Measurements from ENCODE around the gene MAP3K14. TPM values are rescaled to one million over a fixed set of nuclear protein-coding genes. Genes with fewer than 3 reads are reported as not detected.

MAP3K14 gene
- total and polyA plus RNA-seq, 10 of the 15 experiments (the other 5 are each of a cell fraction or from before 2014, with no cell fraction given) = 2.1 to 33.3 (median 19.7) TPM

DNA sequence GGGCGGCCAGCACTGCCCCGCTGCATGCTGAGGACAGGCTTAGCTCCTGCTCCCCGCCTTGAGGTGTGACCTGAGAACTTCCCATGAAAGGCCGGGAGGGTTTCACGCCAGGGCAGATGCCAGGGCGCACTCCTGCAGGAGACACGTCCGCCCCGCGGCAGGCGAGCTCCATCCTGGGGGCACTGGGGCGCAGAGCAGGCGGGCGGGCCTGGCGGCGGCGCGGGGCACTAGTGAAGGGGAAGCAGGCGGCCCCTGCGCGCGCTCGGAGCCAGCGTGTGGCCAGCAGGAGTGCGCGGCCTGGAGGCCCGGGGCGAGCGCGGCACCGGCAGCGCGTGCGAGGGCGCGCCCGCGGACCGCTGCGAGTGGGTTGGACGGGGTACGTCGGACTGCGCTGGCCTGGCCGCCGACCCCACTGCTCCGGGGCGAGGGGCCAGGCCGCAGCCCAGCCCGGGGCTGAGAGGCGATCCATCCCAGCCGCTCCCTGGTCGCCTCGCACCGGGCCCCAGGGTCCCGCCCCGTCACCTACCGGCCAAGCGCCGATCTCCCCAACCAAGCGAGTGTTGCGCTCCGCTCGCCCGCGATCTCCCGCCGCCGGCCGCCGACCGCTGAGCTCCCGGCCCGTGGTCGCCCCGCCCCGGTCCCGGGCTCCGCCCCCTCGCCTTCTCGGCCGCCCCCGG, at the start of gene MAP3K14 (continued):
- TF ChIP-seq YY1 (IDR thresholded peaks at IDR 0.05; ENCODE audit: low read depth, low read length) (peak; percentile 7; the same call in 1 of the 2 replicates), POLR2AphosphoS5 (IDR thresholded peaks at IDR 0.05; ENCODE audit: low read length) (peak; percentile 95), CHD2 (IDR thresholded peaks at IDR 0.05; ENCODE audit: borderline replicate concordance, low read depth, low read length) (no peak), NR2C1 (IDR thresholded peaks at IDR 0.05) (peak; percentile 28; the same call in 1 of the 2 replicates)
- TF ChIP-seq, protein P1, sequence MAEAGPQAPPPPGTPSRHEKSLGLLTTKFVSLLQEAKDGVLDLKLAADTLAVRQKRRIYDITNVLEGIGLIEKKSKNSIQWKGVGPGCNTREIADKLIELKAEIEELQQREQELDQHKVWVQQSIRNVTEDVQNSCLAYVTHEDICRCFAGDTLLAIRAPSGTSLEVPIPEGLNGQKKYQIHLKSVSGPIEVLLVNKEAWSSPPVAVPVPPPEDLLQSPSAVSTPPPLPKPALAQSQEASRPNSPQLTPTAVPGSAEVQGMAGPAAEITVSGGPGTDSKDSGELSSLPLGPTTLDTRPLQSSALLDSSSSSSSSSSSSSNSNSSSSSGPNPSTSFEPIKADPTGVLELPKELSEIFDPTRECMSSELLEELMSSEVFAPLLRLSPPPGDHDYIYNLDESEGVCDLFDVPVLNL (IDR thresholded peaks at IDR 0.05; ENCODE audit: low read depth, low read length) = no peak

DNA sequence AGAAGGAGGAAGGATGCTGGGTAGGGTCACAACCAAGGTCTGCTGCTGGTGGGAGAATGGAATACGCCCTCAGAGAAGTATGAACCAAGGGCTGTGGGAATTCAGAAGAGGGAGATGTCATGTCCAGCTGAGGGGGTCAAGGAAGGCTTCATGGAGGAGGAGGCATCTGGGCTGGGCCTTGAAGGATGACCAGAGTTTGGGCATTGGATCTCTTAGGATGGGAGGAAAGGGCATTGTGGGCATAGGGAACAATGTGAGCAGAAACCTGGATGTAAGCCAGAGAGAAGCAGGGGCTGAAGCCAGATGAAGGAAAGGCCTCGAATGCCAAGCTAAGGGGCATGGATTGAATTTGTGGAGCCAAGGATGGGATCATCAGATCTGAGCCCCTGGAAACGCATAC, 49.2 kb upstream of the MAP3K14 start:
- CTCF ChIA-PET = interaction anchor here (0.6 kb wide), 1 partner anchor 31 kb away, joined by 3 read pairs; no protein-coding TSS in a partner anchor
- H4K20me1 ChIP-seq (ENCODE audit: control insufficient read depth, insufficient read depth) = no peaks in the 10 kb centered on the region
- ATAC-seq (no peak), DNase-seq (ENCODE audit: low read depth, low spot score) (no peak), FAIRE-seq (no peak)
- H2AFZ ChIP-seq (ENCODE audit: control insufficient read depth, low read depth, low read length) = no peak overlapping the region
- H3K4me2 ChIP-seq (ENCODE audit: control insufficient read depth, insufficient read depth) = no peak overlapping the region
- intact Hi-C loops (cut with micrococcal nuclease; ENCODE audit: unreplicated experiment) (no loop called here), in situ Hi-C loops (cut with MboI) (no loop called here)
- SMC1A ChIA-PET (ENCODE audit: uncharacterized antibody, unreplicated experiment) = interaction anchor here (2.1 kb wide), 1 partner anchor 8 kb away, joined by 7 read pairs; no protein-coding TSS in a partner anchor
- H3K9me3 ChIP-seq (replicated peaks; ENCODE audit: control insufficient read depth, insufficient read depth, low read length) = peaks cover 7% of the 10 kb centered on the region; the same call in 2 of the 3 replicates
- H3K36me3 ChIP-seq (ENCODE audit: control insufficient read depth in 2 of 2, insufficient read depth in 2 of 2, low read length in 1 of 2) = no peaks in the 10 kb centered on the region
- POLR2A ChIA-PET = interaction anchor here (0.6 kb wide), 2 partner anchors 27 to 31 kb away, joined by 4 to 6 read pairs; no protein-coding TSS in a partner anchor
- RAD21 ChIA-PET (ENCODE audit: unreplicated experiment) = interaction anchor here (0.9 kb wide), 2 partner anchors 18 to 54 kb away, joined by 3 to 4 read pairs; no protein-coding TSS in a partner anchor
- 30% methylated on average over 3 of the region's 3 CpGs for WGBS (ENCODE audit: insufficient coverage, insufficient replicate concordance, low lambda C conversion rate, missing lambda C conversion rate)
- no TSS peak for BruUV-seq (replicated peaks)
- H3K79me2 ChIP-seq (ENCODE audit: control insufficient read depth, insufficient read depth, low read length) = no peaks in the 10 kb centered on the region
- no peak overlapping the region for H3K9ac ChIP-seq (ENCODE audit: control insufficient read depth, insufficient read depth, low read length)
- peaks cover 6% of the 10 kb centered on the region; the same call in 1 of the 2 replicates for H3K4me1 ChIP-seq (ENCODE audit: control insufficient read depth, insufficient read depth, low read length)
- no peak overlapping the region for H3K4me3 ChIP-seq
- no peaks in the 10 kb centered on the region for H3K27me3 ChIP-seq (replicated peaks in 1 of 2; ENCODE audit: control insufficient read depth in 2 of 2, insufficient read depth in 2 of 2, low read length in 1 of 2)
- H3K27ac ChIP-seq (ENCODE audit: control insufficient read depth, insufficient read depth) = no peak overlapping the region
- TF ChIP-seq, protein P2, sequence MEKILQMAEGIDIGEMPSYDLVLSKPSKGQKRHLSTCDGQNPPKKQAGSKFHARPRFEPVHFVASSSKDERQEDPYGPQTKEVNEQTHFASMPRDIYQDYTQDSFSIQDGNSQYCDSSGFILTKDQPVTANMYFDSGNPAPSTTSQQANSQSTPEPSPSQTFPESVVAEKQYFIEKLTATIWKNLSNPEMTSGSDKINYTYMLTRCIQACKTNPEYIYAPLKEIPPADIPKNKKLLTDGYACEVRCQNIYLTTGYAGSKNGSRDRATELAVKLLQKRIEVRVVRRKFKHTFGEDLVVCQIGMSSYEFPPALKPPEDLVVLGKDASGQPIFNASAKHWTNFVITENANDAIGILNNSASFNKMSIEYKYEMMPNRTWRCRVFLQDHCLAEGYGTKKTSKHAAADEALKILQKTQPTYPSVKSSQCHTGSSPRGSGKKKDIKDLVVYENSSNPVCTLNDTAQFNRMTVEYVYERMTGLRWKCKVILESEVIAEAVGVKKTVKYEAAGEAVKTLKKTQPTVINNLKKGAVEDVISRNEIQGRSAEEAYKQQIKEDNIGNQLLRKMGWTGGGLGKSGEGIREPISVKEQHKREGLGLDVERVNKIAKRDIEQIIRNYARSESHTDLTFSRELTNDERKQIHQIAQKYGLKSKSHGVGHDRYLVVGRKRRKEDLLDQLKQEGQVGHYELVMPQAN (conservative IDR thresholded peaks at IDR 0.05) = no peak
- TF ChIP-seq STAT1 (conservative IDR thresholded peaks at IDR 0.05) (no peak), ATF7 (IDR thresholded peaks at IDR 0.05; ENCODE audit: low read depth) (no peak), CBFB (IDR thresholded peaks at IDR 0.05; ENCODE audit: low read depth) (no peak), SIN3A (IDR thresholded peaks at IDR 0.05; ENCODE audit: low read depth, low read length) (no peak), NFXL1 (IDR thresholded peaks at IDR 0.05; ENCODE audit: borderline replicate concordance) (no peak), MYB (IDR thresholded peaks at IDR 0.05; ENCODE audit: borderline replicate concordance, low read depth, low read length) (no peak)
- TF ChIP-seq, protein P3, sequence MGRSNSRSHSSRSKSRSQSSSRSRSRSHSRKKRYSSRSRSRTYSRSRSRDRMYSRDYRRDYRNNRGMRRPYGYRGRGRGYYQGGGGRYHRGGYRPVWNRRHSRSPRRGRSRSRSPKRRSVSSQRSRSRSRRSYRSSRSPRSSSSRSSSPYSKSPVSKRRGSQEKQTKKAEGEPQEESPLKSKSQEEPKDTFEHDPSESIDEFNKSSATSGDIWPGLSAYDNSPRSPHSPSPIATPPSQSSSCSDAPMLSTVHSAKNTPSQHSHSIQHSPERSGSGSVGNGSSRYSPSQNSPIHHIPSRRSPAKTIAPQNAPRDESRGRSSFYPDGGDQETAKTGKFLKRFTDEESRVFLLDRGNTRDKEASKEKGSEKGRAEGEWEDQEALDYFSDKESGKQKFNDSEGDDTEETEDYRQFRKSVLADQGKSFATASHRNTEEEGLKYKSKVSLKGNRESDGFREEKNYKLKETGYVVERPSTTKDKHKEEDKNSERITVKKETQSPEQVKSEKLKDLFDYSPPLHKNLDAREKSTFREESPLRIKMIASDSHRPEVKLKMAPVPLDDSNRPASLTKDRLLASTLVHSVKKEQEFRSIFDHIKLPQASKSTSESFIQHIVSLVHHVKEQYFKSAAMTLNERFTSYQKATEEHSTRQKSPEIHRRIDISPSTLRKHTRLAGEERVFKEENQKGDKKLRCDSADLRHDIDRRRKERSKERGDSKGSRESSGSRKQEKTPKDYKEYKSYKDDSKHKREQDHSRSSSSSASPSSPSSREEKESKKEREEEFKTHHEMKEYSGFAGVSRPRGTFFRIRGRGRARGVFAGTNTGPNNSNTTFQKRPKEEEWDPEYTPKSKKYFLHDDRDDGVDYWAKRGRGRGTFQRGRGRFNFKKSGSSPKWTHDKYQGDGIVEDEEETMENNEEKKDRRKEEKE (IDR thresholded peaks at IDR 0.05) = no peak

All from GM12878 (cell line).